HAP-1 (cell line): ENCODE data around the gene KLK1.
A peak's percentile ranks its signal among the peaks of the same experiment; 100 is the strongest.

Experiments
- DNase-seq, 2 experiments: peaks; one replicate each; pipeline ENCODE4 v3.0.0-alpha.2; 2016 to 2020; ENCODE audit warnings: low spot score in 2 of 2
- H3K27me3 ChIP-seq: fragments of 250-450 bp; sonication (Bioruptor Pico); 2 replicates; pipeline ENCODE4 v1.5.1; 2020; ENCODE audit warnings: low read depth, mild to moderate bottlenecking, moderate library complexity
- H3K36me3 ChIP-seq: fragments of 250-450 bp; sonication (Bioruptor Pico); replicated peaks from 2 replicates; pipeline ENCODE4 v1.5.1; 2020; ENCODE audit warnings: mild to moderate bottlenecking
- H3K4me1 ChIP-seq: fragments of 250-450 bp; sonication (Bioruptor Pico); 2 replicates; pipeline ENCODE4 v1.5.1; 2020; ENCODE audit warnings: mild to moderate bottlenecking
- H3K4me3 ChIP-seq: fragments of 250-450 bp; sonication (Bioruptor Pico); 2 replicates; pipeline ENCODE4 v1.5.1; 2020; ENCODE audit warnings: mild to moderate bottlenecking, moderate library complexity
- H3K9me3 ChIP-seq: fragments of 250-450 bp; sonication (Bioruptor Pico); 2 replicates; pipeline ENCODE4 v1.5.1; 2020; ENCODE audit warnings: mild to moderate bottlenecking, moderate library complexity
- in situ Hi-C: fragments of 300-500 bp; cut with MboI; formaldehyde crosslinking; loops from 3 replicates; pipeline ENCODE4 v1.14.3; 2020; ENCODE audit warnings: low sequenced_read_pairs, inconsistent platforms, mixed read lengths

The KLK1 gene

GRCh38 chr19:50796634-50797428 lies 26.8 kb downstream of the KLK1 start:
- Histone ChIP-seq H3K36me3 (peaks cover 52% of the 10 kb centered on the region), H3K27me3 (no peaks in the 10 kb centered on the region), H3K4me3 (no peak overlapping the region), H3K9me3 (no peaks in the 10 kb centered on the region), H3K4me1 (peaks cover 5% of the 10 kb centered on the region)
- DNase-seq: no peak
- in situ Hi-C loops: no loop called here

GRCh38 chr19:50796128-50796633 lies 27.4 kb downstream of the KLK1 start:
- peak in 1 of 2 experiments; percentile 57 for DNase-seq
- Histone ChIP-seq H3K36me3 (peaks cover 46% of the 10 kb centered on the region), H3K9me3 (no peaks in the 10 kb centered on the region), H3K27me3 (no peaks in the 10 kb centered on the region), H3K4me1 (peaks cover 4% of the 10 kb centered on the region; the same call in 1 of the 2 replicates), H3K4me3 (no peak overlapping the region)
- in situ Hi-C loops: no loop called here

- no peaks in the 10 kb centered on the region for H3K27me3 ChIP-seq
- no peak overlapping the region for H3K4me3 ChIP-seq
- peaks cover 40% of the 10 kb centered on the region for H3K36me3 ChIP-seq
- H3K4me1 ChIP-seq: peaks cover under 1% of the 10 kb centered on the region; the same call in 1 of the 2 replicates
- no peaks in the 10 kb centered on the region for H3K9me3 ChIP-seq
- DNase-seq: no peak
- in situ Hi-C loops: no loop called here
Observed at GRCh38 chr19:50795664-50796073, 27.9 kb downstream of the KLK1 start.

- peaks cover 36% of the 10 kb centered on the region for H3K36me3 ChIP-seq
- peak in 1 of 2 experiments; percentile 76 for DNase-seq
Observed at GRCh38 chr19:50794876-50795663, 28.5 kb downstream of the KLK1 start.

GRCh38 chr19:50794074-50794875 lies 29.3 kb downstream of the KLK1 start:
- Histone ChIP-seq H3K4me3 (no peak overlapping the region), H3K27me3 (no peaks in the 10 kb centered on the region), H3K36me3 (peaks cover 28% of the 10 kb centered on the region), H3K9me3 (no peaks in the 10 kb centered on the region), H3K4me1 (no peaks in the 10 kb centered on the region)
- in situ Hi-C loops: no loop called here
- DNase-seq: peak; percentile 30 to 69

More at GRCh38 chr19:50794876-50795663, 28.5 kb downstream of the KLK1 start:
- no peaks in the 10 kb centered on the region for H3K27me3 ChIP-seq
- in situ Hi-C loops: no loop called here
- H3K4me1 ChIP-seq: no peaks in the 10 kb centered on the region
- no peak overlapping the region for H3K4me3 ChIP-seq
- H3K9me3 ChIP-seq: no peaks in the 10 kb centered on the region

- no peaks in the 10 kb centered on the region for H3K9me3 ChIP-seq
- in situ Hi-C loops: no loop called here
- no peak for DNase-seq
Observed at GRCh38 chr19:50793558-50794065, 30.0 kb downstream of the KLK1 start.

GRCh38 chr19:50792272-50793250 lies 31.0 kb downstream of the KLK1 start:
- Histone ChIP-seq H3K36me3 (peaks cover 11% of the 10 kb centered on the region), H3K9me3 (no peaks in the 10 kb centered on the region), H3K4me1 (no peaks in the 10 kb centered on the region), H3K4me3 (no peak overlapping the region), H3K27me3 (no peaks in the 10 kb centered on the region)
- DNase-seq: no peak
- in situ Hi-C loops: no loop called here

More at GRCh38 chr19:50793558-50794065, 30.0 kb downstream of the KLK1 start:
- Histone ChIP-seq H3K36me3 (peaks cover 21% of the 10 kb centered on the region), H3K4me3 (no peak overlapping the region), H3K27me3 (no peaks in the 10 kb centered on the region), H3K4me1 (no peaks in the 10 kb centered on the region)

- DNase-seq: no peak
- in situ Hi-C loops: no loop called here
- peaks cover 3% of the 10 kb centered on the region; the same call in 1 of the 2 replicates for H3K36me3 ChIP-seq
- H3K4me1 ChIP-seq: no peaks in the 10 kb centered on the region
- H3K4me3 ChIP-seq: no peak overlapping the region
- no peaks in the 10 kb centered on the region for H3K9me3 ChIP-seq
- H3K27me3 ChIP-seq: no peaks in the 10 kb centered on the region
Observed at GRCh38 chr19:50791594-50792271, 31.9 kb downstream of the KLK1 start.

- no peaks in the 10 kb centered on the region; the same call in 1 of the 2 replicates for H3K36me3 ChIP-seq
- in situ Hi-C loops: no loop called here
- DNase-seq: no peak
- no peaks in the 10 kb centered on the region for H3K9me3 ChIP-seq
- H3K4me3 ChIP-seq: no peak overlapping the region
- no peaks in the 10 kb centered on the region for H3K4me1 ChIP-seq
- no peaks in the 10 kb centered on the region for H3K27me3 ChIP-seq
Observed at GRCh38 chr19:50790922-50791467, 32.6 kb downstream of the KLK1 start.

GRCh38 chr19:50790396-50790795 lies 33.2 kb downstream of the KLK1 start, which contains the start of gene ACP4:
TSS of gene ACP4 (plus strand) at chr19:50790415. CDS start at chr19:50790415, 0 bp downstream.
- Histone ChIP-seq H3K36me3 (no peaks in the 10 kb centered on the region; the same call in 1 of the 2 replicates), H3K9me3 (no peaks in the 10 kb centered on the region), H3K4me1 (no peaks in the 10 kb centered on the region), H3K4me3 (no peak within 1 kb of the TSS), H3K27me3 (no peaks in the 10 kb centered on the region)
- in situ Hi-C loops: no loop called here
- DNase-seq: no peak

GRCh38 chr19:50785329-50785728 lies 38.3 kb downstream of the KLK1 start:
- no peak for DNase-seq
- Histone ChIP-seq H3K4me1 (no peaks in the 10 kb centered on the region), H3K36me3 (no peaks in the 10 kb centered on the region), H3K27me3 (peaks cover 5% of the 10 kb centered on the region), H3K4me3 (no peak overlapping the region), H3K9me3 (no peaks in the 10 kb centered on the region)
- in situ Hi-C loops: loop anchor here (10.0 kb wide), 1 partner anchor 411 kb away; the partner anchor contains the start of gene NR1H2
